Measurements from ENCODE around the gene AKAIN1.

AKAIN1 gene

GRCh38 chr18:5197032-5197434, at the start of gene AKAIN1:
AKAIN1 (minus strand) TSS chr18:5197257; CDS start chr18:5197053, 204 bp downstream.
- FAIRE-seq (no peak), DNase-seq (ENCODE audit: insufficient read length, low spot score) (no peak)
- TF ChIP-seq POLR2A (IDR thresholded peaks at IDR 0.05; ENCODE audit: low read depth, low read length) = no peak

- FAIRE-seq (no peak), DNase-seq (ENCODE audit: insufficient read length, low spot score) (no peak)
- TF ChIP-seq POLR2A (IDR thresholded peaks at IDR 0.05; ENCODE audit: low read depth, low read length) = no peak
Observed at GRCh38 chr18:5244941-5245340, 47.9 kb upstream of the AKAIN1 start.

- FAIRE-seq (no peak), DNase-seq (ENCODE audit: insufficient read length, low spot score) (no peak)
- TF ChIP-seq POLR2A (IDR thresholded peaks at IDR 0.05; ENCODE audit: low read depth, low read length) = no peak
Observed at GRCh38 chr18:5239447-5239846, 42.4 kb upstream of the AKAIN1 start.

- FAIRE-seq (no peak), DNase-seq (ENCODE audit: insufficient read length, low spot score) (no peak)
- TF ChIP-seq POLR2A (IDR thresholded peaks at IDR 0.05; ENCODE audit: low read depth, low read length) = no peak
Observed at GRCh38 chr18:5238371-5238976, 41.4 kb upstream of the AKAIN1 start.

GRCh38 chr18:5237723-5238370, 40.8 kb upstream of the AKAIN1 start:
- DNase-seq (ENCODE audit: insufficient read length, low spot score) (no peak), FAIRE-seq (no peak)
- peak; percentile 68 for TF ChIP-seq POLR2A (IDR thresholded peaks at IDR 0.05; ENCODE audit: low read depth, low read length)

GRCh38 chr18:5237083-5237722, 40.1 kb upstream of the AKAIN1 start:
- FAIRE-seq (no peak), DNase-seq (ENCODE audit: insufficient read length, low spot score) (no peak)
- no peak for TF ChIP-seq POLR2A (IDR thresholded peaks at IDR 0.05; ENCODE audit: low read depth, low read length)

- FAIRE-seq = no peak
- no peak for DNase-seq (ENCODE audit: insufficient read length, low spot score)
- TF ChIP-seq POLR2A (IDR thresholded peaks at IDR 0.05; ENCODE audit: low read depth, low read length) = no peak
Observed at GRCh38 chr18:5214583-5215351, 17.7 kb upstream of the AKAIN1 start.

- FAIRE-seq (no peak), DNase-seq (ENCODE audit: insufficient read length, low spot score) (no peak)
- no peak for TF ChIP-seq POLR2A (IDR thresholded peaks at IDR 0.05; ENCODE audit: low read depth, low read length)
Observed at GRCh38 chr18:5207471-5208150, 10.6 kb upstream of the AKAIN1 start.

- no peak for FAIRE-seq
- TF ChIP-seq POLR2A (IDR thresholded peaks at IDR 0.05; ENCODE audit: low read depth, low read length) = no peak
- no peak for DNase-seq (ENCODE audit: insufficient read length, low spot score)
Observed at GRCh38 chr18:5198311-5198710, 1.3 kb upstream of the AKAIN1 start.

- no peak for DNase-seq (ENCODE audit: insufficient read length, low spot score)
- no peak for FAIRE-seq
- no peak for TF ChIP-seq POLR2A (IDR thresholded peaks at IDR 0.05; ENCODE audit: low read depth, low read length)
Observed at GRCh38 chr18:5197461-5197860, 404 bp upstream of the AKAIN1 start.

GRCh38 chr18:5196253-5197031, 615 bp downstream of the AKAIN1 start:
- no peak for TF ChIP-seq POLR2A (IDR thresholded peaks at IDR 0.05; ENCODE audit: low read depth, low read length)
- no peak for FAIRE-seq
- DNase-seq (ENCODE audit: insufficient read length, low spot score) = no peak

GRCh38 chr18:5195656-5196055, 1.4 kb downstream of the AKAIN1 start:
- no peak for TF ChIP-seq POLR2A (IDR thresholded peaks at IDR 0.05; ENCODE audit: low read depth, low read length)
- FAIRE-seq (no peak), DNase-seq (ENCODE audit: insufficient read length, low spot score) (no peak)

- FAIRE-seq (no peak), DNase-seq (ENCODE audit: insufficient read length, low spot score) (no peak)
- no peak for TF ChIP-seq POLR2A (IDR thresholded peaks at IDR 0.05; ENCODE audit: low read depth, low read length)
Observed at GRCh38 chr18:5180254-5180653, 16.8 kb downstream of the AKAIN1 start.

Data from H54 (cell line).